WI38 (cell line): ENCODE results near the gene SGK1.
"Not testable (repeated sequence)": the region's sequence is repeated elsewhere in the genome, so short reads cannot be mapped to it uniquely, and the experiment has no call there.

ENCODE experiments used
- H3K4me3 ChIP-seq: 2 replicates; pipeline ENCODE4 v1.5.1; 2011; ENCODE audit warnings: low read depth, mild to moderate bottlenecking, control low read depth, low read length
- TF ChIP-seq, protein P1 (sequence below): IDR thresholded peaks from 2 replicates; pipeline ENCODE4 v1.5.1; 2012; ENCODE audit warnings: low read depth, mild to moderate bottlenecking, control low read depth, low read length

The SGK1 gene

DNA sequence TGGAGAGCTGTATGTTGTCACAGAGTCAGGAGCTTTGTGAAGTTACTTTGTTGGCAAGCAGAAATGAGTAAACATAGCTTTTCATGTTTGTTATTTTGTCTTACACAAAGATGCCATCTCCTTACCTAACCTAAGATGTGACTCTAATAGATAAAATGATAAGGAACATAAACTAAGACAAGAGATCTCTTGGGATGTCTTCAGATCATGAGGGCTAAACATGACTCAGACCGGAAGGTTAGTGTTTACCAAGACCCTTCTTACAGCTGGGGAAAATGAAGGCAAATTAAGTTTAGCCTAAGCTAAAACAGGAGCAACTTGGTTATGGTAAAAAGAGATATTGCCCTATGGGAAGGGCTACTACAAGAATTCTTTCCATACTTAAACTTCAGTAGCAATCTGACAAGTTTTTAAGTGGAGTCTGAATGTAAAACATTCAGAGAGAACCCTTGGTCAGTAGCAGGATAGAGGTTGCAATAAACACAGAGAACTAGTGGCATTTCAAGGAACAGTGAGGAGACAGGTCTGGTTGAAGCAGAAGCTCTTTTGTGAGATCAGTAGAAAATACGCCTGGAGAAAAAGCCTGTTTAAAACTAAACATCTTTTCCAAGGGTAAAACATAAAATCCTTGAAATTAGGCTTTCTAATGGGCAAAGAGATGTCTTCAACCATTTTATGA, 29.9 kb downstream of the SGK1 start:
- H3K4me3 ChIP-seq, result no peak overlapping the region
- TF ChIP-seq, protein P1, sequence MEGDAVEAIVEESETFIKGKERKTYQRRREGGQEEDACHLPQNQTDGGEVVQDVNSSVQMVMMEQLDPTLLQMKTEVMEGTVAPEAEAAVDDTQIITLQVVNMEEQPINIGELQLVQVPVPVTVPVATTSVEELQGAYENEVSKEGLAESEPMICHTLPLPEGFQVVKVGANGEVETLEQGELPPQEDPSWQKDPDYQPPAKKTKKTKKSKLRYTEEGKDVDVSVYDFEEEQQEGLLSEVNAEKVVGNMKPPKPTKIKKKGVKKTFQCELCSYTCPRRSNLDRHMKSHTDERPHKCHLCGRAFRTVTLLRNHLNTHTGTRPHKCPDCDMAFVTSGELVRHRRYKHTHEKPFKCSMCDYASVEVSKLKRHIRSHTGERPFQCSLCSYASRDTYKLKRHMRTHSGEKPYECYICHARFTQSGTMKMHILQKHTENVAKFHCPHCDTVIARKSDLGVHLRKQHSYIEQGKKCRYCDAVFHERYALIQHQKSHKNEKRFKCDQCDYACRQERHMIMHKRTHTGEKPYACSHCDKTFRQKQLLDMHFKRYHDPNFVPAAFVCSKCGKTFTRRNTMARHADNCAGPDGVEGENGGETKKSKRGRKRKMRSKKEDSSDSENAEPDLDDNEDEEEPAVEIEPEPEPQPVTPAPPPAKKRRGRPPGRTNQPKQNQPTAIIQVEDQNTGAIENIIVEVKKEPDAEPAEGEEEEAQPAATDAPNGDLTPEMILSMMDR, result no peak

DNA sequence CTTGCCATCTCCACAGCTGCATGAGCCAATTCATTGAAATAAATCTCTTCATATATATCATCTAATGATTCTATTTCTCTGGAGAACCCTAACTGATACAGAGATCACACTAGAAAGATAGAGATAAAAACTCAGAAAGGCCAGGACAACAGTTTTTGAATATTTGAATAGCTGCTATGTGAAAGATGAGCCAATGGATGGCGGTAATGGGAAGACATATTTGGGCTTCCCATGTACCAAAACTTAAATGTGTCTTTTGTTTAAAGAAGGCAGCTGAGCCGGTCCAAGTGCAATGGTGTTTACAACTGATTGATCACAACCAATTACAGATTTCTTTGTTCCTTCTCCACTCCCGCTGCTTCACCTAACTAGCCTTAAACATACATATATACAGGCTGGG, 35.1 kb downstream of the SGK1 start:
- no peak overlapping the region for H3K4me3 ChIP-seq
- TF ChIP-seq, protein P1, result no peak

DNA sequence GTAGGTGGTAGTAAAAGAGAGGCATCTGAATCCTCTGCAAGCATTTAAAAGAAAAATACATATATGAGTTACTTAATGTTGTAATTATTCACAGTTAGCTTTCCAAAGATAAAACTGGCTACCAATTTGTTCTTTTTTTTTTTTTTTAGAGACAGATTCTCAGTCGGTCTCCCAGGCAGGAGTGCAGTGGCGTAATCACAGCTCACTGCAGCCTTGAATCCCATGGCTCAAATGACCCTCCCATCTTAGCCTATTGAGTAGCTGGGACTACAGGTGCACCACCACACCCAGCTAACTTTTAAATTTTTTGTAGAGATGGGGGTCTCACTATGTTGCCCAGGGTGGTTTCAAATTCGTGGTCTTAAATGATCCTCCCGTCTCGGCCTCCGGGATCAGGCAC, 36.5 kb downstream of the SGK1 start:
- no peak overlapping the region for H3K4me3 ChIP-seq
- TF ChIP-seq, protein P1, result no peak

DNA sequence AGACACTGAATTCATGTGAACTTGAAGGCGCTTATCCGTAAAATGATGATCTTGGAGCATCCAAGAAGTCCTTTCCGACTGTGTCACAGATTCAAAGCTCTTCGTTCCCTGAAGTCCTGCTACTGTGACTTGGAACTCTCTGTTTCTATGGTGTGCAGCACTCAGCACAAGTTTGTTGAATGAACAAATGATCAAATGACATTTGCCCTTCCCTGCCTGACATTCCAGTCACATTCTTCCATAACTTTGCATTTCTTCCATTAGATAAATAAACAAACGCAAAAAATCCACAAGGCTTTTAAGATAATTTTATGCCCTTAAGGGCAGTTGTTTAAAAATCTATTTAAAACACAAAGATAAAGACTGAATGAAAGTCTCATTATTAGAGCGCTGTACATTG, 39.9 kb downstream of the SGK1 start:
- TF ChIP-seq, protein P1, result no peak
- no peak overlapping the region for H3K4me3 ChIP-seq

DNA sequence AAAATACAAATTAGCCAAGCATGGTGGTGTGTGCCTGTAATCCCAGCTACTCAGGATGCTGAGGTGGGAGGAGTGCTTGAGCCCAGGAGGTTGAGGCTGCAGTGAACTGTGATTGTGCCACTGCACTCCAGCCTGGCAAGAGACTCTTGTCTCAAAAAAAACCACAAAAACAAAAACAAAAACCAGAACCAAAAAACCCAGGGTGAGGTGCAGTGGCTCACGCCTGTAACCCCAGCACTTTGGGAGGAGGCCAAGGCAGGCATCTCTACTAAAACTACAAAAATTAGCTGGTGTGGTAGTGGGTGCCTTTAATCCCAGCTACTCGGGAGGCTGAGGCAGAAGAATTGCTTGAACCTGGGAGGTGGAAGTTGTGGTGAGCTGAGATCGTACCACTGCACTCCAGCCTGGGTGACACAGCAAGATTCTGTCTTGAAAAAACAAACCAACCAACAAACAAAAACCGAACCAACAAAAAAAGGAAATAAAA, 41.0 kb downstream of the SGK1 start:
- not testable (repeated sequence) for H3K4me3 ChIP-seq

DNA sequence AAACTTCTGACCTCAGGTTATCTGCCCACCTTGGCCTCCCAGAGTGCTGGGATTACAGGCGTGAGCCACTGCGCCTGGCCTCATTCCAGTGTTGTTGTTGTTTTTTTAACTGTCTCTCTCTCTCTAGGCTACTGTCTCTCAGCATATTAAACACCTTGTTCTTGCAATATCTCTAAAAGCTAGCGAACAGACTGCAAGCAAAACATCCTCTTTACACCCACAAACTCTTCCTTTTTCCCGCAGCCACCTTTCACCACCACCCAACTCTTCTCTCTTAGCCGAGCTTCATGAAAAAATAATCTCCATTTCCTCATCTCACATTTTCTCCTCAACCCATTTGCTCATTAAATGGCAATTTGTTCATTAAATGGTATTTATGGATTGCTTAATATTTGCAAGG, 45.5 kb downstream of the SGK1 start:
- H3K4me3 ChIP-seq, result no peak overlapping the region
- TF ChIP-seq, protein P1, result no peak

DNA sequence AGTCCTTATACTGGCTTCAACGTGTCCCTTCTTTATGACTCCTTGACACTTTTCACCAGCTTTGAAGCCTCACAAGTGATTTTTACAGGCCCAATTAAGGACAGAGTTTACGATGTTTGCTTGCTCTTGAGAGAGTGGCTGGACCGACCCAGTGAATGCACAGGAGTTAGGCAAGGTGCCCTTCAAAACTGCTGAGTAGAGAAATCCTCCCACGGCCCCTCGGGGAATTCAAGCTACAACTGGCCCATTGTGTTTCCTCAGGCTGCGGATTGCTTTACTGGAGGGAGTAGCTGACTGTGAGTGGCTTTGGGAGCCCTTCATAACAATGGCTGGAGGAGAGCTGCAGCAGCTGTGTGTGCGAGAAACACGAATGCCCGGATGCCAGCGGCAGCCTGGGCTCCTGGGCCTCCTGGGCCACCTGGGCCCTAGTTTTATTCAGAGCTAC, 50.0 kb downstream of the SGK1 start:
- TF ChIP-seq, protein P1, result no peak
- H3K4me3 ChIP-seq, result no peak overlapping the region

DNA sequence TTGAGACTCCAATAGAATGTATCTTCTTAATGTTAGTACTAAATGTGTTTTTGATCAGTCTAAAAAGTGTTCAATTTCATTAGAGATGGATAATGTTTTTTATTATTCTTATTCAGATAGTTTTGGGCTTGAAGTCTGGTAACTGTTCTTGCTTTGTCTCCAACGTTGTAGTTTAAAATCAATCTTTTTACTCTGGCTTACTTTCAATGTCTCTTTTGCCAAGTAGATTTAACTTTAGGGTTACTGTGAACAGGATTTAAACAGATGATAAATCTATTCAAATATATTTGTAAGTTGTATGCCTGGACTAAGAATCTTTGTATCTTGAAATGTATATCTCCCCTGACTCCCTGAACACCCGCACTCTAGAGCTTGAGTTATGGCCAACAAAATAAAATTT, 51.1 kb downstream of the SGK1 start:
- TF ChIP-seq, protein P1, result no peak
- H3K4me3 ChIP-seq, result no peak overlapping the region
